HepG2 (cell line): ENCODE measurements around the gene CUEDC2. TPM values are rescaled to one million over a fixed set of nuclear protein-coding genes. Genes with fewer than 3 reads are reported as not detected.
A peak's percentile ranks its signal among the peaks of the same experiment; 100 is the strongest.

ENCODE experiments used
- AKNA ChIP-seq: sonication (generic); formaldehyde crosslinking; IDR thresholded peaks from 2 replicates; pipeline ENCODE4 v1.4.0; 2020; ENCODE audit warnings: missing genetic modification reagents, borderline replicate concordance
- BCL3 ChIP-seq: sonication (generic); formaldehyde crosslinking; IDR thresholded peaks from 2 replicates; pipeline ENCODE4 v1.5.1; 2020; ENCODE audit warnings: mild to moderate bottlenecking, missing genetic modification reagents, moderate library complexity
- BHLHE40 ChIP-seq: IDR thresholded peaks from 2 replicates; pipeline ENCODE4 v1.6.1; 2011; ENCODE audit warnings: low read length, improper control_type of control experiment
- FOXK1 ChIP-seq: sonication (generic); formaldehyde crosslinking; IDR thresholded peaks from 2 replicates; pipeline ENCODE4 v1.4.0; 2020; ENCODE audit warnings: low read depth, missing genetic modification reagents, borderline replicate concordance
- MATR3 ChIP-seq: sonication (generic); formaldehyde crosslinking; IDR thresholded peaks from 2 replicates; pipeline ENCODE4 v1.4.0; 2020; ENCODE audit warnings: missing genetic modification reagents
- NRL ChIP-seq: sonication (generic); formaldehyde crosslinking; IDR thresholded peaks from 2 replicates; pipeline ENCODE4 v1.5.0; 2020; ENCODE audit warnings: missing genetic modification reagents, mild to moderate bottlenecking, moderate library complexity, borderline replicate concordance
- PRDM15 ChIP-seq: sonication (generic); formaldehyde crosslinking; IDR thresholded peaks from 2 replicates; pipeline ENCODE4 v1.4.0; 2020; ENCODE audit warnings: missing genetic modification reagents
- SSRP1 ChIP-seq: IDR thresholded peaks from 2 replicates; pipeline ENCODE4 v1.6.1; 2016; ENCODE audit warnings: control low read depth
- ZBTB10 ChIP-seq: sonication (generic); formaldehyde crosslinking; IDR thresholded peaks from 2 replicates; pipeline ENCODE4 v1.4.0; 2020; ENCODE audit warnings: missing genetic modification reagents, borderline replicate concordance
- ZFAT ChIP-seq: sonication (generic); formaldehyde crosslinking; conservative IDR thresholded peaks from 2 replicates; pipeline ENCODE4 v1.8.1; 2023; ENCODE audit warnings: missing genetic modification reagents, inconsistent platforms
- ZNF207 ChIP-seq: fragments of 450-650 bp; IDR thresholded peaks from 2 replicates; pipeline ENCODE4 v1.6.1; 2016; ENCODE audit warnings: antibody characterized with exemption, borderline replicate concordance
- ZNF558 ChIP-seq: sonication (generic); formaldehyde crosslinking; IDR thresholded peaks from 2 replicates; pipeline ENCODE4 v1.9.0; 2022; ENCODE audit warnings: mild to moderate bottlenecking, missing genetic modification reagents, borderline replicate concordance
- ZNF614 ChIP-seq: IDR thresholded peaks from 2 replicates; pipeline ENCODE4 v1.6.1; 2018; ENCODE audit warnings: missing biosample characterization, missing genetic modification reagents, inconsistent platforms, borderline replicate concordance
- polyA plus RNA-seq, 8 experiments: library from polyadenylated mRNA; depleted of rRNA in 3 of 8; stranded (reverse) in 7 of 8; unstranded in 1 of 8; fragments of >200 nt; fragmentation: Illumina TruSeq in 4 of 8; extraction: Trizol in 4 of 8; gene quantifications; 2 replicates each; pipeline versions ENCODE4 v1.2.1 to v1.2.3, GENCODE V29; 2011 to 2016; ENCODE audit warnings: low read depth in 4 of 8, missing spikeins in 1 of 8, mixed read lengths in 1 of 8; ENCODE audit not compliant: insufficient read depth in 1 of 8
- total RNA-seq, 5 experiments: library from RNA; depleted of rRNA; stranded (reverse); fragments of >200 nt; fragmentation: Illumina TruSeq; extraction: Trizol; gene quantifications; 2 replicates each; pipeline ENCODE4 v1.2.3, GENCODE V29; 2016; ENCODE audit warnings: low read depth in 1 of 5
- TF ChIP-seq, protein P1 (sequence below): sonication (generic); formaldehyde crosslinking; IDR thresholded peaks from 2 replicates; pipeline ENCODE4 v1.4.0; 2020; ENCODE audit warnings: missing genetic modification reagents, borderline replicate concordance

The CUEDC2 gene
- total and polyA plus RNA-seq, 2 of the 13 experiments (the other 11 are each of a cell fraction or from before 2014, with no cell fraction given) = 13.1 to 18.4 TPM

DNA sequence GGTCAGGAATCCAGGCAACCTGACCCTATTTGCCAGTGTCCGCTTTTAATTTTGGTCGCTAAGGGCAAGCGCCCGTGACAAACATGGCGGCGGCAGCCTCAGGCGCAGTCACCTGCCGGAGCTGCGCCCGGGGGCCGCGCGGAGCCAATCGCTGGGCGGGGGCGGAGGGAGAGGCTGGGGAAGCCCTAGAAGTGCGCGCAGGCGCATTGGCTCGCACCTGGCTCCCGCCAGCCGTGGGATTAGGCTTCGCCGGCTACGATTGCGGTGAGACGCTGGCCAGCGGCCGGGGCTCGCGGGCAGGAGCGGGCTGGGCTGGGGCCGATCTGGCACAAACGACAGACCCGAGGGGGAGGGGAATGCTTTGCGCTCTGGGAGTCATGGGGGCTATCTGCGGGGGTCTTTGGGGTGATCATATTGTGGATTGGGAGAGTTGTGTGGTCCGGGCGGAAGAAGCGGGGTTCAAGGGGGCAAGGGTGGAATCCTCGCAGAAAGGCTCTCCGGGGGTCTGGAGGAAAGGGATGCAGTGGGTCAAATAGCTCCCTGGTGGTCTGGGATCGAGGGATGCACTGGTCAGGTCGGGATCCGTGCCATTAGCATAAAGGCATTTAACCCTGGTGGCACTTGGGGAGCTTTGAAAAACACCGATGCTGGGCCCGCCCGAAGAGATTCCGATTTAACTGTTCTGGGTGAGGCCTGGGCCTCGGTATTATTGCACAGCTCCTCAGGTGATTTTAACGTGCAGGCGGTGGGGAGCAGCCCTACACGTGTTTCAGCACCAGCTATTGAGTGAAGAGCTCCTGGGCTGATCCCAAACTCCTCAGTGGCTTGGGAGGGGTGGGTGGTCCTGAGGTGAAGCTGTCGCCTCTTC is 29.0 kb upstream of the CUEDC2 start (continued):
- TF ChIP-seq ZBTB10 (CRISPR knock-in tag) = no peak
- peak; percentile 86 for TF ChIP-seq BHLHE40
- no peak for TF ChIP-seq ZFAT (CRISPR knock-in tag)
- no peak for TF ChIP-seq ZNF207
- TF ChIP-seq SSRP1 (CRISPR knock-in tag) = no peak
- 0 out of 2 replicates have a peak, but pooled peaks have one; percentile 33 for TF ChIP-seq FOXK1
- TF ChIP-seq, protein P1, sequence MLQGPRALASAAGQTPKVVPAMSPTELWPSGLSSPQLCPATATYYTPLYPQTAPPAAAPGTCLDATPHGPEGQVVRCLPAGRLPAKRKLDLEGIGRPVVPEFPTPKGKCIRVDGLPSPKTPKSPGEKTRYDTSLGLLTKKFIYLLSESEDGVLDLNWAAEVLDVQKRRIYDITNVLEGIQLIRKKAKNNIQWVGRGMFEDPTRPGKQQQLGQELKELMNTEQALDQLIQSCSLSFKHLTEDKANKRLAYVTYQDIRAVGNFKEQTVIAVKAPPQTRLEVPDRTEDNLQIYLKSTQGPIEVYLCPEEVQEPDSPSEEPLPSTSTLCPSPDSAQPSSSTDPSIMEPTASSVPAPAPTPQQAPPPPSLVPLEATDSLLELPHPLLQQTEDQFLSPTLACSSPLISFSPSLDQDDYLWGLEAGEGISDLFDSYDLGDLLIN (CRISPR knock-in tag) = no peak
- no peak for TF ChIP-seq AKNA
- no peak for TF ChIP-seq ZNF614
- no peak for TF ChIP-seq MATR3 (CRISPR knock-in tag)
- TF ChIP-seq ZNF558 (CRISPR knock-in tag) = no peak
- no peak for TF ChIP-seq BCL3
- no peak for TF ChIP-seq PRDM15
- no peak; the same call in 1 of the 2 replicates for TF ChIP-seq NRL (CRISPR knock-in tag)
